OCI-LY7 (cell line): Measurements from ENCODE around the gene NINL. TPM values are rescaled to one million over a fixed set of nuclear protein-coding genes. Genes with fewer than 3 reads are reported as not detected.

ENCODE experiments used
- BruUV-seq: library from RNA; stranded (reverse); fragments of 400-500 nt; replicated peaks from 2 replicates; lab custom pipeline; 2021; lab: Mats Ljungman, UMichigan
- CTCF ChIA-PET: fragments of 300-600 bp; sonication (Branson Sonifier 250); formaldehyde crosslinking; loops from one replicate; lab custom pipeline; 2022; ENCODE audit warnings: antibody characterized with exemption; ENCODE audit not compliant: unreplicated experiment; lab: Charles Lee
- POLR2A ChIA-PET: fragments of 300-600 bp; sonication (Branson Sonifier 250); formaldehyde crosslinking; loops from one replicate; lab custom pipeline; 2022; ENCODE audit warnings: antibody characterized with exemption; lab: Charles Lee
- DNase-seq: peaks from one replicate; pipeline ENCODE4 v3.0.0-alpha.2; 2015; ENCODE audit warnings: low spot score
- H2AFZ ChIP-seq: fragments of 200-600 bp; sonication (generic), shearing (Covaris generic); 2 replicates; pipeline ENCODE4 v1.6.1; 2014; ENCODE audit warnings: mild to moderate bottlenecking, antibody characterized with exemption, low read length, moderate library complexity
- H3K27ac ChIP-seq: fragments of 200-600 bp; sonication (generic); 2 replicates; pipeline ENCODE4 v1.5.1; 2014; ENCODE audit warnings: mixed run types, low read depth, mild to moderate bottlenecking, moderate library complexity, low read length, inconsistent platforms; ENCODE audit not compliant: poor library complexity, severe bottlenecking
- H3K36me3 ChIP-seq: fragments of 200-600 bp; sonication (generic); 2 replicates; pipeline ENCODE4 v1.6.1; 2014; ENCODE audit warnings: mild to moderate bottlenecking, antibody characterized with exemption, low read length, moderate library complexity, mixed read lengths; ENCODE audit not compliant: insufficient read depth
- H3K4me1 ChIP-seq: fragments of 200-600 bp; sonication (generic); 2 replicates; pipeline ENCODE4 v1.5.1; 2014; ENCODE audit warnings: mild to moderate bottlenecking, low read length; ENCODE audit not compliant: insufficient read depth, poor library complexity, severe bottlenecking
- H3K4me2 ChIP-seq: fragments of 200-600 bp; sonication (generic); 2 replicates; pipeline ENCODE4 v1.6.1; 2014; ENCODE audit warnings: mild to moderate bottlenecking, low read length
- H3K4me3 ChIP-seq: fragments of 200-600 bp; sonication (generic); 2 replicates; pipeline ENCODE4 v1.5.1; 2014; ENCODE audit warnings: mild to moderate bottlenecking, low read depth, low read length; ENCODE audit not compliant: poor library complexity, severe bottlenecking
- H3K79me2 ChIP-seq: fragments of 200-600 bp; sonication (generic); 2 replicates; pipeline ENCODE4 v1.6.1; 2016; ENCODE audit warnings: low read depth, mild to moderate bottlenecking, low read length, moderate library complexity, mixed read lengths; ENCODE audit not compliant: insufficient read depth
- H3K9me2 ChIP-seq: fragments of 200-600 bp; sonication (generic); 2 replicates; pipeline ENCODE4 v1.6.1; 2016; ENCODE audit warnings: mild to moderate bottlenecking, low read length, mixed read lengths; ENCODE audit not compliant: insufficient read depth
- H3K9me3 ChIP-seq: fragments of 200-600 bp; sonication (generic); 2 replicates; pipeline ENCODE4 v1.6.1; 2014; ENCODE audit warnings: mild to moderate bottlenecking, mixed run types, low read length, mixed read lengths
- H4K20me1 ChIP-seq: fragments of 200-600 bp; sonication (generic); 2 replicates; pipeline ENCODE4 v1.6.1; 2014; ENCODE audit warnings: mild to moderate bottlenecking, antibody characterized with exemption, low read length, moderate library complexity, mixed read lengths; ENCODE audit not compliant: insufficient read depth
- CTCF ChIP-seq: fragments of 200-600 bp; sonication (generic); conservative IDR thresholded peaks from 2 replicates; pipeline ENCODE4 v1.5.1; 2014; ENCODE audit warnings: mild to moderate bottlenecking, antibody characterized with exemption, low read length, moderate library complexity, mixed read lengths
- EZH2phosphoT487 ChIP-seq: fragments of 200-600 bp; sonication (generic); IDR thresholded peaks from 2 replicates; pipeline ENCODE4 v1.6.1; 2018; ENCODE audit warnings: low read depth, borderline replicate concordance, mild to moderate bottlenecking, mixed run types, antibody characterized with exemption, low read length, moderate library complexity, mixed read lengths
- intact Hi-C: fragments of 100-400 bp; cut with micrococcal nuclease; formaldehyde crosslinking; loops from one replicate; pipeline ENCODE4 v1.10.0; 2022; ENCODE audit not compliant: unreplicated experiment
- total RNA-seq, 2 experiments: library from RNA; depleted of rRNA in 1 of 2; stranded (reverse); fragments of >200 nt in 1 of 2; shearing (Covaris generic) in 1 of 2; gene quantifications; 2 replicates each; pipeline ENCODE4 v1.2.3, GENCODE V29; 2014 to 2022

Gene NINL
- total RNA-seq, 2 experiments from 2014 or later, result 0.06 to 0.55 TPM

- DNase-seq, result no peak
- Histone ChIP-seq H3K79me2 (no peaks in the 10 kb centered on the region), H3K9me3 (no peaks in the 10 kb centered on the region), H3K9me2 (no peaks in the 10 kb centered on the region), H3K4me3 (no peak overlapping the region), H4K20me1 (no peaks in the 10 kb centered on the region), H3K27ac (no peak overlapping the region), H3K4me1 (no peaks in the 10 kb centered on the region), H3K36me3 (no peaks in the 10 kb centered on the region), H3K4me2 (no peak overlapping the region), H2AFZ (no peak overlapping the region)
- no peak for TF ChIP-seq CTCF
- no peak for TF ChIP-seq EZH2phosphoT487
- BruUV-seq, result no TSS peak
- intact Hi-C loops, result no loop called here
- ChIA-PET CTCF (no interaction called here), POLR2A (no interaction called here)
Observed at GRCh38 chr20:25459111-25459830, 126.1 kb downstream of the NINL start.

- no peaks in the 10 kb centered on the region for H4K20me1 ChIP-seq
Observed at GRCh38 chr20:25457886-25458680, 127.2 kb downstream of the NINL start.

More at GRCh38 chr20:25457886-25458680, 127.2 kb downstream of the NINL start:
- no peaks in the 10 kb centered on the region for H3K9me2 ChIP-seq
- H3K79me2 ChIP-seq, result no peaks in the 10 kb centered on the region
- ChIA-PET POLR2A (no interaction called here), CTCF (interaction anchor here (0.5 kb wide), 1 partner anchor 179 kb away, joined by 3 read pairs; no protein-coding TSS in a partner anchor)
- no TSS peak for BruUV-seq
- no peaks in the 10 kb centered on the region for H3K4me1 ChIP-seq
- no peaks in the 10 kb centered on the region for H3K9me3 ChIP-seq
- TF ChIP-seq EZH2phosphoT487 (no peak), CTCF (no peak)
- H3K4me2 ChIP-seq, result no peak overlapping the region
- H3K4me3 ChIP-seq, result no peak overlapping the region
- H2AFZ ChIP-seq, result no peak overlapping the region
- H3K36me3 ChIP-seq, result no peaks in the 10 kb centered on the region
- H3K27ac ChIP-seq, result no peak overlapping the region
- intact Hi-C loops, result no loop called here
- DNase-seq, result no peak
